PFSK-1 (cell line): ENCODE data around the gene CDKL2.

Experiments
- REST ChIP-seq, 2 experiments: IDR thresholded peaks; 2 replicates each; pipeline versions ENCODE4 v1.6.1 to v1.8.0; 2011 to 2012; ENCODE audit warnings: low read depth in 2 of 2, low read length in 2 of 2, control low read depth in 1 of 2, inconsistent platforms in 1 of 2, mild to moderate bottlenecking in 1 of 2, moderate library complexity in 1 of 2; ENCODE audit not compliant: insufficient read depth in 1 of 2
- TAF1 ChIP-seq: IDR thresholded peaks from 2 replicates; pipeline ENCODE4 v1.6.1; 2012; ENCODE audit warnings: low read length, control low read depth, borderline replicate concordance; ENCODE audit not compliant: insufficient read depth

GRCh38 chr4:75658876-75659275, 28.5 kb upstream of the CDKL2 start:
- no peak for TF ChIP-seq REST (IDR thresholded peaks at IDR 0.05; ENCODE audit: insufficient read depth in 1 of 2, low read depth in 2 of 2, low read length in 2 of 2)
- no peak for TF ChIP-seq TAF1
